Kidney (tissue), 14 donors: ENCODE measurements around the gene ZC3H12C. TPM values are rescaled to one million over a fixed set of nuclear protein-coding genes. Genes with fewer than 3 reads are reported as not detected.

Experiments
- DNase-seq, 5 donors: peaks; one replicate each; pipeline ENCODE4 v3.0.0-alpha.2; 2013 to 2020
- FAIRE-seq: peaks from 2 replicates; lab custom pipeline; 2012; peaks lifted over from hg19 to GRCh38; lab: Jason Lieb, UNC
- H3K27ac ChIP-seq, 2 donors: one replicate each; pipeline ENCODE4 v1.7.0; 2013; ENCODE audit warnings: low read depth in 2 of 2, low read length in 2 of 2, inconsistent platforms in 1 of 2
- H3K27me3 ChIP-seq: one replicate; pipeline ENCODE4 v1.7.1; 2013; ENCODE audit warnings: low read length, inconsistent platforms; ENCODE audit not compliant: control insufficient read depth, insufficient read depth
- H3K36me3 ChIP-seq, 3 donors: one replicate each; pipeline versions ENCODE4 v1.7.0 to v1.7.1; 2013; ENCODE audit warnings: low read length in 3 of 3, control low read depth in 1 of 3, inconsistent platforms in 1 of 3; ENCODE audit not compliant: insufficient read depth in 3 of 3, control insufficient read depth in 2 of 3
- H3K4me1 ChIP-seq, 3 donors: one replicate each; pipeline versions ENCODE4 v1.7.0 to v1.7.1; 2013; ENCODE audit warnings: low read length in 3 of 3, inconsistent platforms in 1 of 3, low read depth in 1 of 3; ENCODE audit not compliant: control insufficient read depth in 2 of 3, insufficient read depth in 2 of 3
- H3K4me3 ChIP-seq, 3 donors: one replicate each; pipeline versions ENCODE4 v1.7.0 to v1.8.1; 2013; ENCODE audit warnings: low read length in 3 of 3, control low read depth in 1 of 3, inconsistent platforms in 1 of 3
- H3K9ac ChIP-seq, 3 donors: one replicate each; pipeline versions ENCODE4 v1.7.0 to v1.7.1; 2013; ENCODE audit warnings: low read length in 3 of 3, control low read depth in 1 of 3, inconsistent platforms in 1 of 3
- H3K9me3 ChIP-seq, 3 donors: one replicate each; pipeline versions ENCODE4 v1.7.0 to v1.7.1; 2013; ENCODE audit warnings: low read length in 3 of 3, control low read depth in 1 of 3, inconsistent platforms in 1 of 3; ENCODE audit not compliant: control insufficient read depth in 2 of 3, insufficient read depth in 1 of 3
- intact Hi-C: fragments of 100-400 bp; cut with DNase I; formaldehyde crosslinking; loops from one replicate; pipeline ENCODE4 v1.11.1; 2022
- polyA plus RNA-seq: library from polyadenylated mRNA; stranded (reverse); fragments of 350-450 nt; fragmentation: Illumina TruSeq; extraction: RNeasy Lipid Tissue Mini Kit (QIAGEN cat#74804); gene quantifications from one replicate; pipeline ENCODE4 v1.2.3, GENCODE V29; 2014; ENCODE audit warnings: low read depth, low replicate concordance; ENCODE audit not compliant: insufficient read depth
- total RNA-seq: library from RNA; stranded (reverse); fragmentation: NEBNext Ultra II Directional; extraction: Animal tissue kit (Norgen Biotek cat#: 25700); gene quantifications from one replicate; pipeline ENCODE4 v1.2.1, GENCODE V29; 2021
- TF ChIP-seq, protein P1 (sequence below): IDR thresholded peaks from 3 replicates; pipeline ENCODE4 v1.5.1; 2012; ENCODE audit warnings: mild to moderate bottlenecking, moderate library complexity, borderline replicate concordance; ENCODE audit not compliant: insufficient read depth; ENCODE audit errors: extremely low read depth
- donor health status: control.
- donor health status: control.
- donor health status: control.
- donor health status: control.
- donor health status: control.
- donor health status: DM: yes; HTN: yes; CAD: no.
- donor health status: Normal renal cell carcinoma (clear cell type).

ZC3H12C gene
- total and polyA plus RNA-seq, 2 donors from 2014 or later = 2.3 to 14.3 TPM

- no peaks in the 10 kb centered on the region for H3K4me1 ChIP-seq
- H3K9ac ChIP-seq = no peak overlapping the region
- H3K4me3 ChIP-seq = no peak overlapping the region
- no peaks in the 10 kb centered on the region for H3K36me3 ChIP-seq
- FAIRE-seq = no peak
- no peak for DNase-seq
- no peaks in the 10 kb centered on the region for H3K9me3 ChIP-seq
- intact Hi-C loops = no loop called here
- H3K27ac ChIP-seq = no peak overlapping the region
- TF ChIP-seq, protein P1, sequence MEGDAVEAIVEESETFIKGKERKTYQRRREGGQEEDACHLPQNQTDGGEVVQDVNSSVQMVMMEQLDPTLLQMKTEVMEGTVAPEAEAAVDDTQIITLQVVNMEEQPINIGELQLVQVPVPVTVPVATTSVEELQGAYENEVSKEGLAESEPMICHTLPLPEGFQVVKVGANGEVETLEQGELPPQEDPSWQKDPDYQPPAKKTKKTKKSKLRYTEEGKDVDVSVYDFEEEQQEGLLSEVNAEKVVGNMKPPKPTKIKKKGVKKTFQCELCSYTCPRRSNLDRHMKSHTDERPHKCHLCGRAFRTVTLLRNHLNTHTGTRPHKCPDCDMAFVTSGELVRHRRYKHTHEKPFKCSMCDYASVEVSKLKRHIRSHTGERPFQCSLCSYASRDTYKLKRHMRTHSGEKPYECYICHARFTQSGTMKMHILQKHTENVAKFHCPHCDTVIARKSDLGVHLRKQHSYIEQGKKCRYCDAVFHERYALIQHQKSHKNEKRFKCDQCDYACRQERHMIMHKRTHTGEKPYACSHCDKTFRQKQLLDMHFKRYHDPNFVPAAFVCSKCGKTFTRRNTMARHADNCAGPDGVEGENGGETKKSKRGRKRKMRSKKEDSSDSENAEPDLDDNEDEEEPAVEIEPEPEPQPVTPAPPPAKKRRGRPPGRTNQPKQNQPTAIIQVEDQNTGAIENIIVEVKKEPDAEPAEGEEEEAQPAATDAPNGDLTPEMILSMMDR = no peak
- no peaks in the 10 kb centered on the region for H3K27me3 ChIP-seq
These were observed 124.7 kb downstream of the ZC3H12C start for GRCh38 chr11:110217936-110218335.

GRCh38 chr11:110219006-110219785 lies 126.0 kb downstream of the ZC3H12C start:
- intact Hi-C loops = no loop called here
- Histone ChIP-seq H3K4me3 (no peak overlapping the region), H3K9me3 (no peaks in the 10 kb centered on the region), H3K27ac (no peak overlapping the region), H3K4me1 (no peaks in the 10 kb centered on the region), H3K9ac (no peak overlapping the region), H3K27me3 (no peaks in the 10 kb centered on the region), H3K36me3 (no peaks in the 10 kb centered on the region)
- TF ChIP-seq, protein P1 = no peak
- DNase-seq (no peak), FAIRE-seq (no peak)

Other genes with a start within 250 kb of the ZC3H12C start
- 97.3 TPM for gene RDX, start 203.2 kb downstream of the ZC3H12C start, total RNA-seq
- 28.0 TPM for gene RDX, start 203.2 kb downstream of the ZC3H12C start, polyA plus RNA-seq